ENCODE data around the gene EHMT2.

DNA sequence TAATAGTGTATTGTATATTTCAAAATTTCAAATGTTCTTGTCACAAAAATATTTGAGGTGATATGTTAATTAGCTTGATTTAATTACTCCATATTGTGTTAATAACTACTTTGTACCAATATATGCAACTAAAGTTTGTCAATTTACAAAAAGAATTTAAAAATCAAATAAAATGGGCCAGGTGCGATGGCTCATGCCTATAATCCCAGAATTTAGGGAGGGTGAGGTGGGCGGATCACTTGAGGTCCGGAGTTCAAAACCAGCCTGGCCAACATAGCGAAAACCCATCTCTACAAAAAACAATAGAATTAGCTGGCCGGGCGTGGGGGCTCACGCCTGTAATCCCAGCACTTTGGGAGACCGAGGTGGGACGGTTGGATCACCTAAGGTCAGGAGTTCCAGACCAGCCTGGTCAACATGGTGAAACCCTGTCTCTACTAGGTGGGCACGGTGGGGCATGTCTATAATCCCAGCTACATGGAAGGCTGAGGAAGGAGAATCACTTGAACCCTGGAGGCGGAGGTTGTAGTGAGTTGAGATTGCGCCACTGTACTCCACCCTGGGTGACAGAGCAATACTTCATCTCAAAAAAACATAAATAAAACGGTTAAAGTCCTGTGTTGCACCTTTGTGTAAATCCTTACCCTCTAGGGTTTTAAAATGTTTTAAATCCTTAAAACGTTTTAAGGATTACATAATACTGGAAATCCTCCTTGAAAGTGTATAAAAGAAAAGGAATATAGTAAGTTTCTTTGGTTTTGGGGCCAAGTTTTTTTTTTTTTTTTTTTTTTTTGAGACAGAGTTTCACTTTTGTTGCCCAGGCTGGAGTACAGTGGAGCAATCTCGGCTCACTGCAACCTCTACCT lies 65.9 kb downstream of the EHMT2 start:
- TF ChIP-seq, protein P1, sequence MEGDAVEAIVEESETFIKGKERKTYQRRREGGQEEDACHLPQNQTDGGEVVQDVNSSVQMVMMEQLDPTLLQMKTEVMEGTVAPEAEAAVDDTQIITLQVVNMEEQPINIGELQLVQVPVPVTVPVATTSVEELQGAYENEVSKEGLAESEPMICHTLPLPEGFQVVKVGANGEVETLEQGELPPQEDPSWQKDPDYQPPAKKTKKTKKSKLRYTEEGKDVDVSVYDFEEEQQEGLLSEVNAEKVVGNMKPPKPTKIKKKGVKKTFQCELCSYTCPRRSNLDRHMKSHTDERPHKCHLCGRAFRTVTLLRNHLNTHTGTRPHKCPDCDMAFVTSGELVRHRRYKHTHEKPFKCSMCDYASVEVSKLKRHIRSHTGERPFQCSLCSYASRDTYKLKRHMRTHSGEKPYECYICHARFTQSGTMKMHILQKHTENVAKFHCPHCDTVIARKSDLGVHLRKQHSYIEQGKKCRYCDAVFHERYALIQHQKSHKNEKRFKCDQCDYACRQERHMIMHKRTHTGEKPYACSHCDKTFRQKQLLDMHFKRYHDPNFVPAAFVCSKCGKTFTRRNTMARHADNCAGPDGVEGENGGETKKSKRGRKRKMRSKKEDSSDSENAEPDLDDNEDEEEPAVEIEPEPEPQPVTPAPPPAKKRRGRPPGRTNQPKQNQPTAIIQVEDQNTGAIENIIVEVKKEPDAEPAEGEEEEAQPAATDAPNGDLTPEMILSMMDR (IDR thresholded peaks at IDR 0.05; ENCODE audit: insufficient read depth, low read length) = no peak
- TF ChIP-seq POLR2AphosphoS5 (IDR thresholded peaks at IDR 0.05; ENCODE audit: low read depth) = no peak
- TF ChIP-seq, protein P2, sequence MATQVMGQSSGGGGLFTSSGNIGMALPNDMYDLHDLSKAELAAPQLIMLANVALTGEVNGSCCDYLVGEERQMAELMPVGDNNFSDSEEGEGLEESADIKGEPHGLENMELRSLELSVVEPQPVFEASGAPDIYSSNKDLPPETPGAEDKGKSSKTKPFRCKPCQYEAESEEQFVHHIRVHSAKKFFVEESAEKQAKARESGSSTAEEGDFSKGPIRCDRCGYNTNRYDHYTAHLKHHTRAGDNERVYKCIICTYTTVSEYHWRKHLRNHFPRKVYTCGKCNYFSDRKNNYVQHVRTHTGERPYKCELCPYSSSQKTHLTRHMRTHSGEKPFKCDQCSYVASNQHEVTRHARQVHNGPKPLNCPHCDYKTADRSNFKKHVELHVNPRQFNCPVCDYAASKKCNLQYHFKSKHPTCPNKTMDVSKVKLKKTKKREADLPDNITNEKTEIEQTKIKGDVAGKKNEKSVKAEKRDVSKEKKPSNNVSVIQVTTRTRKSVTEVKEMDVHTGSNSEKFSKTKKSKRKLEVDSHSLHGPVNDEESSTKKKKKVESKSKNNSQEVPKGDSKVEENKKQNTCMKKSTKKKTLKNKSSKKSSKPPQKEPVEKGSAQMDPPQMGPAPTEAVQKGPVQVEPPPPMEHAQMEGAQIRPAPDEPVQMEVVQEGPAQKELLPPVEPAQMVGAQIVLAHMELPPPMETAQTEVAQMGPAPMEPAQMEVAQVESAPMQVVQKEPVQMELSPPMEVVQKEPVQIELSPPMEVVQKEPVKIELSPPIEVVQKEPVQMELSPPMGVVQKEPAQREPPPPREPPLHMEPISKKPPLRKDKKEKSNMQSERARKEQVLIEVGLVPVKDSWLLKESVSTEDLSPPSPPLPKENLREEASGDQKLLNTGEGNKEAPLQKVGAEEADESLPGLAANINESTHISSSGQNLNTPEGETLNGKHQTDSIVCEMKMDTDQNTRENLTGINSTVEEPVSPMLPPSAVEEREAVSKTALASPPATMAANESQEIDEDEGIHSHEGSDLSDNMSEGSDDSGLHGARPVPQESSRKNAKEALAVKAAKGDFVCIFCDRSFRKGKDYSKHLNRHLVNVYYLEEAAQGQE (IDR thresholded peaks at IDR 0.05; ENCODE audit: insufficient replicate concordance, low read depth) = no peak
- TF ChIP-seq GABPA (IDR thresholded peaks at IDR 0.05; ENCODE audit: low read depth) = no peak
- TF ChIP-seq SPI1 (IDR thresholded peaks at IDR 0.05; ENCODE audit: borderline replicate concordance, low read depth) = no peak

All from HL-60 (cell line).